VCaP (cell line): ENCODE results near the gene ZDHHC13.

Experiments used
- H3K27ac ChIP-seq: fragments of 450-650 bp; 2 replicates; pipeline ENCODE4 v1.5.1; 2017
- TF ChIP-seq, protein P1 (sequence below): fragments of 450-650 bp; conservative IDR thresholded peaks from 2 replicates; pipeline ENCODE4 v1.5.1; 2017; ENCODE audit warnings: mild to moderate bottlenecking, moderate library complexity

The ZDHHC13 gene

DNA sequence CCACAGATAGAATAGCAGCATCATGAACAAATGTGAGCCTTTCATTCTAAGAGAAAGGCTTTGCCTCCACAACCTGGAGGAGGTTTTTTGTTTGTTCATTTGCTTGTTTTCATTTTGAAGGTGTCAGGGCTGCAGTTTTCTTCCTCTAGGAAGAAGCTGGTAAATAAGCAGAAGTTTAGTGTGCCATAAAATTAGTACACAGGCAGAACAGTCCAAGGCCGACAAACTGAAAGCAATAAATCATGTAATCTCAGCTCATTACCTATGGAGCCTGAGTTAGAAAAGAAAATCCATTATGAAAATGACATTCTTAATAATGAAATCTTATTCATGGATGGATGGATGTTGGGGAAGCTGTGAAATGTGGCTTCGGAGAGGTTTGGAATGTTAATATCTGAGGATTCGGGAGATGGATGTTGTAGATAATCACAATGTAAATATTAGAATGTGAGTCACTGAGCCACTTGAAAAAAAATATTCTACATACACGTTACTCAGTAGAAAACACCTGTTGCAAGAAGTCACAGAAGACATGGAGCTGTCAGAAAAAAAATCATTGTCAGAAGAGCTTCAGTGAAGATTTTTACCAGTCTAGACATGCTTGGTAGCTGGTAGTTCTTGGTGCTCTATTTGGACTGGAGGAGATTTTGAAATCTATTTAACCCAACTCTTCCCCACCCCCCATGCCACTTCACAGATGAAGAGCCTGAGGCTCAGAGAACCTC, 15.0 kb upstream of the ZDHHC13 start:
- TF ChIP-seq, protein P1, sequence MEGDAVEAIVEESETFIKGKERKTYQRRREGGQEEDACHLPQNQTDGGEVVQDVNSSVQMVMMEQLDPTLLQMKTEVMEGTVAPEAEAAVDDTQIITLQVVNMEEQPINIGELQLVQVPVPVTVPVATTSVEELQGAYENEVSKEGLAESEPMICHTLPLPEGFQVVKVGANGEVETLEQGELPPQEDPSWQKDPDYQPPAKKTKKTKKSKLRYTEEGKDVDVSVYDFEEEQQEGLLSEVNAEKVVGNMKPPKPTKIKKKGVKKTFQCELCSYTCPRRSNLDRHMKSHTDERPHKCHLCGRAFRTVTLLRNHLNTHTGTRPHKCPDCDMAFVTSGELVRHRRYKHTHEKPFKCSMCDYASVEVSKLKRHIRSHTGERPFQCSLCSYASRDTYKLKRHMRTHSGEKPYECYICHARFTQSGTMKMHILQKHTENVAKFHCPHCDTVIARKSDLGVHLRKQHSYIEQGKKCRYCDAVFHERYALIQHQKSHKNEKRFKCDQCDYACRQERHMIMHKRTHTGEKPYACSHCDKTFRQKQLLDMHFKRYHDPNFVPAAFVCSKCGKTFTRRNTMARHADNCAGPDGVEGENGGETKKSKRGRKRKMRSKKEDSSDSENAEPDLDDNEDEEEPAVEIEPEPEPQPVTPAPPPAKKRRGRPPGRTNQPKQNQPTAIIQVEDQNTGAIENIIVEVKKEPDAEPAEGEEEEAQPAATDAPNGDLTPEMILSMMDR = no peak
- peak overlapping the region; percentile 53 for H3K27ac ChIP-seq

DNA sequence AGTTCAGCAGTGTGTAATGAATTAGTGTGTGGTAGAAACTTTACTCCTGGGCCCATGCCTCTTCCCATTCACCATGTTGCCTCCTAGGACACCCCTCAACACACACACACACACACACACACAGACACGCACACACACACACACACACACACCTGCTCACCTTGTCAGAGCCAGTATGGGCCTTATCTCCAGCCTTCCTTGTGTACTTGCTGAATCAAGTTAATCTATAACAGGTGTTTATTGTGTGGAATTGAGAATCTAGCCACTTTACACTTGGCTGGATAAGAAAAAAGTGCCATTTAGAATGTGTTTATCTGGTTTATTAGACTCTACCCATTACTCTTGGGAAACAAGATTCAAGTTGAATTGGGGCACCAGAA, 14.5 kb upstream of the ZDHHC13 start:
- peak overlapping the region; percentile 53 for H3K27ac ChIP-seq
- TF ChIP-seq, protein P1 = no peak

DNA sequence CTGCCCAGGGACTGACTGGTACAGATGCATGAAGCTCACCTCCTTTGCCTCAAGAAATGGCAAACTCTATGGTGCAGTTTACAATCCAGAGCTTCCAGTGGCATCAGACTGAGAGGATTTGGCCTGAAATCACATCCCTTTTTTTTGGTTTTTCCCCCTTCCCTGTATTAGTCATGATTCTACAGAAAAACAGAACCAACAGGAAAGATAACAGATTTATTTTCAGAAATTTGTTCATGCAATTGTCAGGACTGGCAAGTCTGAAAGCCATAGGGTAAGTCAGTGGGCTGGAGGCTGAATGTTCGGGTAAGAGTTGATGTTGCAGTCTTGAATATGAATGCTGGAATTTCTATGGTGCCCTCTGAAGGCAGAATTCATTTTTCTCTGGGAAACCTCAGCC, 12.0 kb upstream of the ZDHHC13 start:
- TF ChIP-seq, protein P1 = no peak
- H3K27ac ChIP-seq = no peak overlapping the region

DNA sequence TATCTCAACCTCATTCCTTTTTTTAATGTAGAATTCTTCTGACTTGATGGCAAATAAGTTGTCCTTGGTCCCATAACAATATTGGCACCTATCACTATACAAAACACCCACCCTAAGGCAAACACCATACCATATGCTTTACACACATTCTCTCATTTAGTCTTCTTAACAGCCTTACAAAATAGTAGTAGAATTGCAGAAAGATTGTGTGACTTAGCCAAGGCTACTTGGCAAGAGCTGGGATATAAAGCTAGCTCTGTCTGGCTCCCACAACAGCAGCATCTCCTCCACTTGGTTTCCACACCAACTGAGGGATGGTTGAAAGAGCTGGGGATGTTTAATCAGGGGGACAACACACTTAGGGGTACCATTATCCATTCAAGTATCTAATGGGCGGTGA, 9.8 kb upstream of the ZDHHC13 start:
- H3K27ac ChIP-seq = no peak overlapping the region
- TF ChIP-seq, protein P1 = no peak

DNA sequence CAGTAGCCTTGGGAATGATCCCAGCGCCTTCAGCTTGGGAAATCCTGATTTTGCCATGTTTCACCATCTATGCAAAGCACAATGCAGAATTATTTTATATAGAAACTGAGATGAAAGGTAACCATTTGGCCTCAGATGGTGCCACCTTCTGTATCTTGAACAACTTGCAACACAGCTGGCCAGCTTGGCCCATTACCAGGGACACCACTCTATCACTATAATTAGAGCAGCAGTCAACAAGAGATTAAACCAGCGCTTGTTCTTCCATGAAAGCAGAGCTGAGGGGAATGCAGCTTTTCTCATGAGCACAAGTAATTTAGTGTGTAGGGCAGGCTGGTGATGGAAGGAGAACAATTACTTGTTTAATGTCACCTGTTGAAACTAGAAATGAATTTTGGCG, 6.7 kb upstream of the ZDHHC13 start:
- H3K27ac ChIP-seq = no peak overlapping the region
- TF ChIP-seq, protein P1 = no peak

DNA sequence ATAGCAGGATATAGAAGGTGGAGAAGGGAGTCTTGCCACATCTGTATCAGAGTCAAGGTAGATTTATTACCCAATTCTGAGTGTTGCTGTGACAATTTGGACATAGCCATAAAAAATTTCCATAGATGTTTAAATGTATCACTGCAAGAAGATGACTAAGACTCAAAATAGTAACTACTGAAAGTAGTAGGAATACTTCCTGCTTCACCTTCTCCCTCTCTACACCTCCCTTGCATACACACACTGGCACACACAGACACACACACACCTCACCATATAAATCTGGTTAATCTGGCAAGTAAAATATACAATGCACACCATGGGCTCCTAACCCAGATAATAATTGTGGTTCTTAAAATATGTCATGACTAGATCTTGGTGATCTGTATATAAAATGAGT, 5.2 kb upstream of the ZDHHC13 start:
- no peak overlapping the region for H3K27ac ChIP-seq
- TF ChIP-seq, protein P1 = no peak

DNA sequence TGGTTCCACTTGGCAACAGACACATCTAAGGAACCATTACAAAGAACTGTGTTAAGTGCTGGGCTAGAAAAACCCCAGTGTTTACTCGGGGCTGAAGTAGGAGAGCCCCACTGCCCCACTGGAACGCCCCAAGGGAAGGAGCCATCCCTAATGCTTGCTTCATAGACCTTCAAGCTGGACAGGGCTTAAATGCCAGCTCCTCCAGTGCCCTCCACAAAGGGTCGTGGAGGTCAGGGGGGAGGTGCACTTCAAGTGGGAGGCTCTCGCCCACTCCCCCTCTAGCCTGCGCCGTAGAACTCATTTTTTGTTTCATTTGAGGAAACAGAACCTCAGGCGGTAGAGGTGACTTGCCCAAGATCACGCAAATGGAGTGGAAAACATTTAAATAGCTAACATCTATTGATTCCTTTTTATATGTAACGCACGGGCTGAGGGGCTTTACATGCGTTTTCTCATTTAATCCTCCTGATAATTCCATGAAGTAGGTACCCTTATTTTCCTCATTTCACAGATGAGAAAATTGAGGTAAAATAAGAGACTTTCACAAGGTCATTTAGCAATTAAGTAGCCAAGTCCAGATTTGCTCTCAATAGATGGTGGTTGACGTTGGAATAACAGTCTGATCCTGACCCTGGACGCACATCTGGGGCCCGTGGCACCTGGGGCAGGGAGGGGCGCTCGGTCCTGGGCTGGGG, 545 bp upstream of the ZDHHC13 start:
- H3K27ac ChIP-seq = peak overlapping the region; percentile 78
- TF ChIP-seq, protein P1 = no peak
